ENCODE measurements around the gene DAPK3.

Gene DAPK3

DNA sequence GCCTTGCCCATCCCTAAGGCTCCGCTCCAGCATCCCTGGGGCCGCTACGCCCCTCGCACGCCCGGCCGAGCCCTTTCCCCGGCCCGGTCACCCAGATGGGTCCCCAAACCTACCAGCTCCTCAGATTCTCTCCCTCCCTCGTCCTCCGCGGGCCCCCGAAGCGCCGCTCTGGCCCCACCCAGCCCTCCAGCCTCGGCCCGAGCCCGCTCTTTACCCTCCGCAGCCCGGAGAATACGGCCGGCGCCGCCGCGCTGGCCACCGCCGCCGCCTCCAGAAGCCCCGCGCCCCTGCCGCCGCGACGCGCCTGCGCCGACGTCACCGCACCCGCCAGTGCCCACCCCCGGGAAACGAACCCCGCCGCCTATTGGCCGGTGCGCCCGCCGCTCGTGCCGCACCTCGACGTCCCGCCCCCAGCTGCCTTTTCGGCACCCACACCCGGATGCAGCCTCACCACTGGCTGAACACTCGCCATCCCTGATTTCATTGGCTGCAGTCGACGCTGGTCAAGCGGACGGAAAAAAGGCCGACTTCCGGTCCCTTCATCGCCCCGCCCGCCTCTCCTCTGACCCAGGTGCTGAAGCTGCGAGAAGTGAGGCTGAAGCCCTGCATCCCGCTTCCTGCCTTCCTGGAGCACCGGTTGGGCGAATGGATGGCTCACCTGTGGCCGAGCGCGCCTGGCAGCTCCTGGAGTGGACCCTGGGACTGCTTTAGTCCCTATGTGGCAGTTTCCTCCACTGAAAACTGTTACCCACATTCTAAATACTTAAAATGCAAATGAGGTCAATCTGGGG is at the start of gene DAPK3:
TSS of gene DAPK3 (minus strand) at position 292 of the 791 bp plus-strand sequence. CDS start 1,364 bp downstream, outside the sequence.
- Histone ChIP-seq H3K4me1 (ENCODE audit: control insufficient read depth, insufficient read depth, low read length) (peaks cover 8% of the 10 kb centered on the region), H3K9me3 (ENCODE audit: control insufficient read depth, insufficient read depth, low read length) (no peaks in the 10 kb centered on the region), H3K36me3 (ENCODE audit: control insufficient read depth, insufficient read depth, low read length) (peaks cover 33% of the 10 kb centered on the region), H3K4me3 (ENCODE audit: low read depth, low read length) (peak within 1 kb of the TSS; percentile 89), H3K27me3 (ENCODE audit: control insufficient read depth, insufficient read depth, low read length) (no peaks in the 10 kb centered on the region), H3K9ac (ENCODE audit: low read depth, low read length) (peak within 1 kb of the TSS; percentile 81)

DNA sequence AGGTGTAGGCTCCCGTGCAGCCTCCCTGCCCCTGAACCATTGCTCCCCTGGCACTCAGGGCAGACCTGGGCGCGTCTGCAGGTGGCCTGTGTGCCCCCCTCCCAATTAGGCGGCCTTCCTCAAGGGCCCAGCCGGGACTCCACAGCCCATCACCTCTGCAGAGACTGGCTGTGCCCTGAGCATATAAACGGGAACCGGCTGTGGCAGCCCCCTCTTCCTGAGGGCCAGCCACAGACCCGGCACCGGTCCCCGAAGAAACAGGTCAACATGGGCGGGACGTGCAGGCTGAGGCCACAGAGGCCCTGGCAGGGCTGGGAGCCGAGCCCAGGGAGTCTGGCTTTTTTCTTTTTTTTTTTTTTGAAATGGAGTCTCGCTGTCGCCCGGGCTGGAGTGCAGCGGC is 48.7 kb upstream of the DAPK3 start:
- H3K9ac ChIP-seq (ENCODE audit: low read depth, low read length): no peak overlapping the region
- H3K4me1 ChIP-seq (ENCODE audit: control insufficient read depth, insufficient read depth, low read length): no peaks in the 10 kb centered on the region

GRCh38 chr19:4018775-4019504 is 48.0 kb upstream of the DAPK3 start:
- Histone ChIP-seq H3K4me1 (ENCODE audit: control insufficient read depth, insufficient read depth, low read length) (no peaks in the 10 kb centered on the region), H3K4me3 (ENCODE audit: low read depth, low read length) (no peak overlapping the region), H3K27me3 (ENCODE audit: control insufficient read depth, insufficient read depth, low read length) (no peaks in the 10 kb centered on the region), H3K9ac (ENCODE audit: low read depth, low read length) (no peak overlapping the region), H3K9me3 (ENCODE audit: control insufficient read depth, insufficient read depth, low read length) (no peaks in the 10 kb centered on the region), H3K36me3 (ENCODE audit: control insufficient read depth, insufficient read depth, low read length) (peaks cover 31% of the 10 kb centered on the region)

More for the DNA sequence above, 48.7 kb upstream of the DAPK3 start:
- H3K9me3 ChIP-seq (ENCODE audit: control insufficient read depth, insufficient read depth, low read length): no peaks in the 10 kb centered on the region
- H3K4me3 ChIP-seq (ENCODE audit: low read depth, low read length): no peak overlapping the region
- no peaks in the 10 kb centered on the region for H3K27me3 ChIP-seq (ENCODE audit: control insufficient read depth, insufficient read depth, low read length)
- H3K36me3 ChIP-seq (ENCODE audit: control insufficient read depth, insufficient read depth, low read length): peaks cover 30% of the 10 kb centered on the region

- no peaks in the 10 kb centered on the region for H3K9me3 ChIP-seq (ENCODE audit: control insufficient read depth, insufficient read depth, low read length)
- H3K4me3 ChIP-seq (ENCODE audit: low read depth, low read length): no peak overlapping the region
- H3K27me3 ChIP-seq (ENCODE audit: control insufficient read depth, insufficient read depth, low read length): no peaks in the 10 kb centered on the region
- peaks cover 31% of the 10 kb centered on the region for H3K36me3 ChIP-seq (ENCODE audit: control insufficient read depth, insufficient read depth, low read length)
- no peak overlapping the region for H3K9ac ChIP-seq (ENCODE audit: low read depth, low read length)
- no peaks in the 10 kb centered on the region for H3K4me1 ChIP-seq (ENCODE audit: control insufficient read depth, insufficient read depth, low read length)
These were observed 47.3 kb upstream of the DAPK3 start for GRCh38 chr19:4018140-4018613.

DNA sequence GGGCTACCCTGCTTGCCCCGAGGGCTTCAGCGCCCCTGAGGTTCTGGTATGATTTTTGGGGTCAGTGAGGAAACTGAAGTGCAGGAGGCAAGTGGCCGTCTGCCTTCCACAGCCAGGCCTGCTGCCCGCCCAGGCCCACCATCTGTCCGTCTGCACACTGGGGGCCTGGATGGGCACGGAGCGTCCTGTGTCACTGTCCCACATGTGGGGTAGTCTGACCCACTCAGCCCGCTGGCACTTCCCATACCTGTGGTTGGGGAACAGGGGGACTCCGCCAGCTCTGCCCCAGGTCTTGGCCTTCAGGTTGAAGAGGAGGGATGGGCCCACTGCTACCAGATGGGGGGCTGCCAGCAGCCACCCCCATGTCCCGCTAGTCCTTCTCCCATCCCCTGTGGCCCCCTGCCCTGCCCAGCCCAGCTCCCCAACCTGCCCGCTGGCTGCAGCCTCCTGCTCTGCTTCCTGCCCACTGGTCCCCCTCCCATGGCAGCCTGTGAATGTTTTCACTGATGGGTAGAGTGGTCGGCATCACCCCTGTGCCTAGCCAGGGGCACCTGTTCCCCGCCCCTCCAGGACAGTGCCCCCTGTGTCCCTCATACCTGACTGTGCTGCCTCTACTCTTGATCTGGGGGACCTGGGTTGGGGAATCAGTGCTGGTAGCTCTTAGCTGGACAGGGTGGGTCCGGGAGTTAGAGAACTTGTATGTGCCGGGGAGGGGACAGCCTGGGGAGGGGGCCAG is 46.2 kb upstream of the DAPK3 start:
- H3K9ac ChIP-seq (ENCODE audit: low read depth, low read length): no peak overlapping the region
- no peaks in the 10 kb centered on the region for H3K4me1 ChIP-seq (ENCODE audit: control insufficient read depth, insufficient read depth, low read length)
- no peaks in the 10 kb centered on the region for H3K9me3 ChIP-seq (ENCODE audit: control insufficient read depth, insufficient read depth, low read length)
- no peaks in the 10 kb centered on the region for H3K27me3 ChIP-seq (ENCODE audit: control insufficient read depth, insufficient read depth, low read length)
- no peak overlapping the region for H3K4me3 ChIP-seq (ENCODE audit: low read depth, low read length)
- peaks cover 36% of the 10 kb centered on the region for H3K36me3 ChIP-seq (ENCODE audit: control insufficient read depth, insufficient read depth, low read length)

GRCh38 chr19:4016486-4016885 is 45.6 kb upstream of the DAPK3 start:
- H3K4me3 ChIP-seq (ENCODE audit: low read depth, low read length): no peak overlapping the region
- H3K9me3 ChIP-seq (ENCODE audit: control insufficient read depth, insufficient read depth, low read length): no peaks in the 10 kb centered on the region
- no peak overlapping the region for H3K9ac ChIP-seq (ENCODE audit: low read depth, low read length)
- H3K27me3 ChIP-seq (ENCODE audit: control insufficient read depth, insufficient read depth, low read length): no peaks in the 10 kb centered on the region
- peaks cover 36% of the 10 kb centered on the region for H3K36me3 ChIP-seq (ENCODE audit: control insufficient read depth, insufficient read depth, low read length)
- H3K4me1 ChIP-seq (ENCODE audit: control insufficient read depth, insufficient read depth, low read length): no peaks in the 10 kb centered on the region

DNA sequence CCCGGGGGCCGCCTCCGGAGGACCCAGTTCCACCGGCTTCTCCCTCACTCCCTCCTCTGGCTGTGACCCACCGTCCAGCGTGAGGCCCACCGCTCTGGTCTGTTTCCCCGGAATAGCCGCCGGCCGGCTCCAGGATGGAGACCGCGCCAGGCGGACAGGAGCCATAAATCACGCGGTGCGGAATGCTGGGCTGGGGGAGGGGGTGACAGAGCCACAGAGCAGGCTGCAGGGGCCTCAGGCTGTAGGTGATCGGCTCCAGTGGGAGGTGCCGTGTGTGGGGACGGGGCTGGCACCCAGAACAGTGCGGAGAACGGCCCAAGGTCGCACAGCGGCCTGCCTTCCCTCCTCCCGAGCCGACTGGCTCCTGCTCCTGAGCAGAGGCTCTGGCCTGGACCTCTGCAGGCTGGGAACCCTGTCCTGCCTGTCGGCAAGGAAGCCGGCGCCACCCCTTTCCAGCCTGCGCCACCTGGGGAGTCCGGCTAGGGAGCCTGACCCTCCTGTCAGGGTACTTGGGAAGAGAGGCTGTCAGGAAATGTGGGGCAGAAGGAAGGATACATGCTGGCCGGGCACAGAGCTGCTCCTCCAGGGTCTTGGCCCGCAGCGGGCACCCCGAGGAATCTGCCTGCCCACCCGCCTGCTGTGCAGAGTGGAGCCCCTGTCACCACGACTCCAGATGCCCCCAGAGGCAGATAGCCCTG is 45.0 kb upstream of the DAPK3 start:
- H3K9me3 ChIP-seq (ENCODE audit: control insufficient read depth, insufficient read depth, low read length): no peaks in the 10 kb centered on the region
- H3K27me3 ChIP-seq (ENCODE audit: control insufficient read depth, insufficient read depth, low read length): no peaks in the 10 kb centered on the region
- H3K36me3 ChIP-seq (ENCODE audit: control insufficient read depth, insufficient read depth, low read length): peaks cover 37% of the 10 kb centered on the region
- H3K9ac ChIP-seq (ENCODE audit: low read depth, low read length): no peak overlapping the region
- no peaks in the 10 kb centered on the region for H3K4me1 ChIP-seq (ENCODE audit: control insufficient read depth, insufficient read depth, low read length)
- H3K4me3 ChIP-seq (ENCODE audit: low read depth, low read length): no peak overlapping the region

- no peak overlapping the region for H3K4me3 ChIP-seq (ENCODE audit: low read depth, low read length)
- H3K36me3 ChIP-seq (ENCODE audit: control insufficient read depth, insufficient read depth, low read length): peaks cover 45% of the 10 kb centered on the region
- no peak overlapping the region for H3K9ac ChIP-seq (ENCODE audit: low read depth, low read length)
These were observed 43.9 kb upstream of the DAPK3 start for GRCh38 chr19:4014541-4015491.

GRCh38 chr19:4013886-4014540 is 43.1 kb upstream of the DAPK3 start:
- Histone ChIP-seq H3K36me3 (ENCODE audit: control insufficient read depth, insufficient read depth, low read length) (peaks cover 46% of the 10 kb centered on the region), H3K4me1 (ENCODE audit: control insufficient read depth, insufficient read depth, low read length) (peaks cover 2% of the 10 kb centered on the region), H3K9ac (ENCODE audit: low read depth, low read length) (no peak overlapping the region), H3K9me3 (ENCODE audit: control insufficient read depth, insufficient read depth, low read length) (no peaks in the 10 kb centered on the region), H3K27me3 (ENCODE audit: control insufficient read depth, insufficient read depth, low read length) (no peaks in the 10 kb centered on the region), H3K4me3 (ENCODE audit: low read depth, low read length) (no peak overlapping the region)

More at GRCh38 chr19:4014541-4015491, 43.9 kb upstream of the DAPK3 start:
- Histone ChIP-seq H3K4me1 (ENCODE audit: control insufficient read depth, insufficient read depth, low read length) (no peaks in the 10 kb centered on the region), H3K9me3 (ENCODE audit: control insufficient read depth, insufficient read depth, low read length) (no peaks in the 10 kb centered on the region), H3K27me3 (ENCODE audit: control insufficient read depth, insufficient read depth, low read length) (no peaks in the 10 kb centered on the region)

DNA sequence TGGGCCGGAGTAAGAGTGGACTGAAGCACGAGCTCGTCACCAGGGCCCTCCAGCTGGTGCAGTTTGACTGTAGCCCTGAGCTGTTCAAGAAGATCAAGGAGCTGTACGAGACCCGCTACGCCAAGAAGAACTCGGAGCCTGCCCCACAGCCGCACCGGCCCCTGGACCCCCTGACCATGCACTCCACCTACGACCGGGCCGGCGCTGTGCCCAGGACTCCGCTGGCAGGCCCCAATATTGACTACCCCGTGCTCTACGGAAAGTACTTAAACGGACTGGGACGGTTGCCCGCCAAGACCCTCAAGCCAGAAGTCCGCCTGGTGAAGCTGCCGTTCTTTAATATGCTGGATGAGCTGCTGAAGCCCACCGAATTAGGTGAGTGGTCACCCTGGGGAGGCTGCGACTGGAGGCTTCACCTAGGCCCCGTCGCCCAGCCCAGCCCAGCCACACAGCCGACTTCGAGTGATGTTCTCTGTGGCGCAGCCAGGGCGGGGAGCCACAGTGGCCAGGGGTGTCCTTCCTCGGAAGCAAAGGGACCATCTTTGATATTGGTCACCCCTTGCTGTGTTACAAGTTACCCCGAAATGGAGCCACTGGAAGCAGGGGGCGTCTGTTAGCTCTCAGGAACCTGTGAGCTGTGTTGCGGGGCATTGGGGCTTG is 42.2 kb upstream of the DAPK3 start:
- Histone ChIP-seq H3K4me3 (ENCODE audit: low read depth, low read length) (no peak overlapping the region), H3K9ac (ENCODE audit: low read depth, low read length) (no peak overlapping the region), H3K27me3 (ENCODE audit: control insufficient read depth, insufficient read depth, low read length) (no peaks in the 10 kb centered on the region), H3K36me3 (ENCODE audit: control insufficient read depth, insufficient read depth, low read length) (peaks cover 44% of the 10 kb centered on the region), H3K4me1 (ENCODE audit: control insufficient read depth, insufficient read depth, low read length) (peaks cover 8% of the 10 kb centered on the region), H3K9me3 (ENCODE audit: control insufficient read depth, insufficient read depth, low read length) (no peaks in the 10 kb centered on the region)

Data from iPS-15b (cell line).